Activated naive CD4-positive, alpha-beta T cell treated with anti-CD3 and anti-CD28 coated beads, Interleukin-2, amount 50 U/mL, for 72 hours (primary cell): ENCODE measurements around the gene C1orf94. TPM values are rescaled to one million over a fixed set of nuclear protein-coding genes. Genes with fewer than 3 reads are reported as not detected.

Experiments used
- ATAC-seq, 2 donors: fragments of 150-1000 bp; cut with Tn5 transposase; 2 replicates each; pipeline ENCODE4 v1.10.0; 2021; ENCODE audit warnings: mild to moderate bottlenecking in 2 of 2, moderate library complexity in 2 of 2
- DNase-seq, 2 donors: peaks; one replicate each; pipeline ENCODE4 v3.0.0; 2021 to 2022; ENCODE audit warnings: low spot score in 2 of 2
- H3K27ac Mint-ChIP-seq, 2 donors: one replicate each; pipeline ENCODE4 v1.8.0; 2022; ENCODE audit warnings: mild to moderate bottlenecking in 2 of 2, mixed read lengths in 2 of 2
- H3K36me3 Mint-ChIP-seq, 2 donors: one replicate each; pipeline ENCODE4 v1.8.0; 2022; ENCODE audit warnings: mixed read lengths in 2 of 2
- H3K9me3 Mint-ChIP-seq, 2 donors: one replicate each; pipeline ENCODE4 v1.8.0; 2022; ENCODE audit warnings: mixed read lengths in 2 of 2
- total RNA-seq, 2 donors: library from RNA; stranded (reverse); gene quantifications; one replicate each; pipeline ENCODE4 v1.2.3, GENCODE V29; 2022

Gene C1orf94
- total RNA-seq, 2 donors from 2014 or later = not detected

- DNase-seq (no peak), ATAC-seq (no peak)
- no peak overlapping the region for H3K27ac Mint-ChIP-seq
- peaks cover 15 to 18% of the 10 kb centered on the region in 2 donors for H3K36me3 Mint-ChIP-seq
- peaks cover 4 to 34% of the 10 kb centered on the region in 2 donors for H3K9me3 Mint-ChIP-seq
Measured at GRCh38 chr1:34192621-34193020, 15.9 kb downstream of the C1orf94 start.

GRCh38 chr1:34199927-34200326, 23.2 kb downstream of the C1orf94 start:
- peak; percentile 89 to 95 for ATAC-seq
- H3K27ac Mint-ChIP-seq = no peak overlapping the region
- DNase-seq = no peak
- no peaks in the 10 kb centered on the region for H3K9me3 Mint-ChIP-seq
- no peaks in the 10 kb centered on the region for H3K36me3 Mint-ChIP-seq

- Mint-ChIP-seq H3K9me3 (no peaks in the 10 kb centered on the region), H3K36me3 (no peaks in the 10 kb centered on the region), H3K27ac (no peak overlapping the region)
- ATAC-seq = no peak
- DNase-seq = no peak
Measured at GRCh38 chr1:34212673-34213072, 36.0 kb downstream of the C1orf94 start.

GRCh38 chr1:34213956-34214355, 37.2 kb downstream of the C1orf94 start:
- no peak overlapping the region for H3K27ac Mint-ChIP-seq
- H3K36me3 Mint-ChIP-seq = no peaks in the 10 kb centered on the region
- ATAC-seq (no peak), DNase-seq (no peak)
- no peaks in the 10 kb centered on the region for H3K9me3 Mint-ChIP-seq

- no peak overlapping the region for H3K27ac Mint-ChIP-seq
- H3K9me3 Mint-ChIP-seq = peaks cover 0 to 5% of the 10 kb centered on the region in 2 donors
- ATAC-seq (no peak), DNase-seq (no peak)
- no peaks in the 10 kb centered on the region for H3K36me3 Mint-ChIP-seq
Measured at GRCh38 chr1:34231441-34231840, 54.7 kb downstream of the C1orf94 start.

- DNase-seq = no peak
- Mint-ChIP-seq H3K36me3 (no peaks in the 10 kb centered on the region), H3K9me3 (peaks cover 6 to 10% of the 10 kb centered on the region in 2 donors), H3K27ac (no peak overlapping the region)
- no peak for ATAC-seq
Measured at GRCh38 chr1:34235594-34235993, 58.9 kb downstream of the C1orf94 start.

GRCh38 chr1:34236089-34236488, 59.4 kb downstream of the C1orf94 start:
- H3K36me3 Mint-ChIP-seq = no peaks in the 10 kb centered on the region
- no peak overlapping the region for H3K27ac Mint-ChIP-seq
- no peak for DNase-seq
- ATAC-seq = no peak
- peaks cover 6 to 10% of the 10 kb centered on the region in 2 donors for H3K9me3 Mint-ChIP-seq

- Mint-ChIP-seq H3K36me3 (no peaks in the 10 kb centered on the region), H3K9me3 (peaks cover 6 to 10% of the 10 kb centered on the region in 2 donors), H3K27ac (no peak overlapping the region)
- DNase-seq (no peak), ATAC-seq (no peak)
Measured at GRCh38 chr1:34237151-34237815, 60.6 kb downstream of the C1orf94 start.

GRCh38 chr1:34245967-34246366, 69.3 kb downstream of the C1orf94 start:
- Mint-ChIP-seq H3K27ac (no peak overlapping the region), H3K36me3 (peaks cover 0 to 7% of the 10 kb centered on the region in 2 donors), H3K9me3 (peaks cover 0 to 6% of the 10 kb centered on the region in 2 donors)
- DNase-seq (no peak), ATAC-seq (no peak)

GRCh38 chr1:34250342-34250741, 73.6 kb downstream of the C1orf94 start:
- ATAC-seq = no peak
- Mint-ChIP-seq H3K36me3 (peaks cover 0 to 7% of the 10 kb centered on the region in 2 donors), H3K27ac (no peak overlapping the region), H3K9me3 (peaks cover 0 to 6% of the 10 kb centered on the region in 2 donors)
- no peak for DNase-seq

- DNase-seq = no peak
- no peak for ATAC-seq
- no peak overlapping the region for H3K27ac Mint-ChIP-seq
- no peaks in the 10 kb centered on the region for H3K36me3 Mint-ChIP-seq
- H3K9me3 Mint-ChIP-seq = no peaks in the 10 kb centered on the region
Measured at GRCh38 chr1:34262023-34262853, 85.5 kb downstream of the C1orf94 start.

GRCh38 chr1:34262921-34263320, 86.2 kb downstream of the C1orf94 start:
- Mint-ChIP-seq H3K27ac (no peak overlapping the region), H3K36me3 (no peaks in the 10 kb centered on the region), H3K9me3 (no peaks in the 10 kb centered on the region)
- no peak for ATAC-seq
- DNase-seq = no peak

GRCh38 chr1:34263406-34263805, 86.7 kb downstream of the C1orf94 start:
- ATAC-seq (no peak), DNase-seq (no peak)
- Mint-ChIP-seq H3K27ac (no peak overlapping the region), H3K9me3 (no peaks in the 10 kb centered on the region), H3K36me3 (no peaks in the 10 kb centered on the region)

- Mint-ChIP-seq H3K27ac (no peak overlapping the region), H3K9me3 (no peaks in the 10 kb centered on the region), H3K36me3 (no peaks in the 10 kb centered on the region)
- ATAC-seq (no peak), DNase-seq (no peak)
Measured at GRCh38 chr1:34265396-34265795, 88.7 kb downstream of the C1orf94 start.

- H3K36me3 Mint-ChIP-seq = no peaks in the 10 kb centered on the region
Measured at GRCh38 chr1:34266127-34266951, 89.6 kb downstream of the C1orf94 start.

GRCh38 chr1:34267326-34267725, 90.6 kb downstream of the C1orf94 start:
- no peak for DNase-seq
- H3K36me3 Mint-ChIP-seq = no peaks in the 10 kb centered on the region
- H3K9me3 Mint-ChIP-seq = peaks cover 0 to 4% of the 10 kb centered on the region in 2 donors
- H3K27ac Mint-ChIP-seq = no peak overlapping the region
- no peak for ATAC-seq

More at GRCh38 chr1:34266127-34266951, 89.6 kb downstream of the C1orf94 start:
- Mint-ChIP-seq H3K27ac (no peak overlapping the region), H3K9me3 (no peaks in the 10 kb centered on the region)
- ATAC-seq = no peak
- DNase-seq = no peak
